A204.1 (cell line): ENCODE data around the gene ZNF331.

Experiments used
- FAIRE-seq: peaks from 2 replicates; lab custom pipeline; 2012; peaks lifted over from hg19 to GRCh38; lab: Jason Lieb, UNC

ZNF331 gene

GRCh38 chr19:53521373-53522202 is 16.4 kb upstream of the ZNF331 start:
- no peak for FAIRE-seq

GRCh38 chr19:53525922-53526321 is 12.0 kb upstream of the ZNF331 start:
- FAIRE-seq = no peak

- FAIRE-seq = no peak
These were observed 7.3 kb upstream of the ZNF331 start for GRCh38 chr19:53530622-53531021.

- FAIRE-seq = no peak
These were observed 6.5 kb upstream of the ZNF331 start for GRCh38 chr19:53531457-53531856.

GRCh38 chr19:53532362-53532761 is 5.6 kb upstream of the ZNF331 start:
- FAIRE-seq = no peak

GRCh38 chr19:53536225-53536548 is 1.8 kb upstream of the ZNF331 start:
- FAIRE-seq = no peak

GRCh38 chr19:53537121-53537520 is 824 bp upstream of the ZNF331 start:
- no peak for FAIRE-seq

- no peak for FAIRE-seq
These were observed 599 bp downstream of the ZNF331 start for GRCh38 chr19:53538378-53539109.

GRCh38 chr19:53540091-53540490 is 2.1 kb downstream of the ZNF331 start:
- FAIRE-seq = no peak

- no peak for FAIRE-seq
These were observed 4.0 kb downstream of the ZNF331 start for GRCh38 chr19:53541971-53542370.

- FAIRE-seq = no peak
These were observed 7.5 kb downstream of the ZNF331 start for GRCh38 chr19:53545271-53546065.

GRCh38 chr19:53546758-53547513 is 9.0 kb downstream of the ZNF331 start:
- no peak for FAIRE-seq

- no peak for FAIRE-seq
These were observed 11.4 kb downstream of the ZNF331 start for GRCh38 chr19:53549340-53549739.

GRCh38 chr19:53552001-53552721 is 14.2 kb downstream of the ZNF331 start:
- no peak for FAIRE-seq

GRCh38 chr19:53553156-53553555 is 15.2 kb downstream of the ZNF331 start:
- no peak for FAIRE-seq

- FAIRE-seq = no peak
These were observed 16.2 kb downstream of the ZNF331 start for GRCh38 chr19:53553865-53554791.

- FAIRE-seq = no peak
These were observed 16.9 kb downstream of the ZNF331 start for GRCh38 chr19:53554804-53555203.

- FAIRE-seq = no peak
These were observed 17.4 kb downstream of the ZNF331 start for GRCh38 chr19:53555352-53555751.

- no peak for FAIRE-seq
These were observed 33.4 kb downstream of the ZNF331 start for GRCh38 chr19:53571339-53571738.

GRCh38 chr19:53576941-53577653 is 39.2 kb downstream of the ZNF331 start:
- FAIRE-seq = no peak
